ENCODE results near the gene EML5.

EML5 gene

GRCh38 chr14:88562532-88562830 lies 230.3 kb downstream of the EML5 start:
- DNase-seq (ENCODE audit: low read depth) = no peak

Measured in HS-5 (cell line).